Fibroblast of mammary gland (primary cell): Measurements from ENCODE around the gene DHRS4.
"Not testable (repeated sequence)": the region's sequence is repeated elsewhere in the genome, so short reads cannot be mapped to it uniquely, and the experiment has no call there.

ENCODE experiments used
- DNase-seq: peaks from one replicate; pipeline ENCODE4 v3.0.0-alpha.2; 2010; ENCODE audit warnings: low read depth
- H3K4me3 ChIP-seq: 2 replicates; pipeline ENCODE4 v1.5.1; 2011; ENCODE audit warnings: low read depth, mild to moderate bottlenecking, low read length, moderate library complexity; ENCODE audit not compliant: control insufficient read depth
- CTCF ChIP-seq: conservative IDR thresholded peaks from 2 replicates; pipeline ENCODE4 v1.5.1; 2011; ENCODE audit warnings: low read depth, low read length, inconsistent platforms; ENCODE audit not compliant: control insufficient read depth, insufficient read depth

DHRS4 gene

GRCh38 chr14:24011051-24011450, 57.5 kb downstream of the DHRS4 start:
- no peak for TF ChIP-seq CTCF
- no peak for DNase-seq
- H3K4me3 ChIP-seq: no peak overlapping the region

- DNase-seq, H3K4me3 ChIP-seq: not testable (repeated sequence)
These were observed 59.2 kb downstream of the DHRS4 start for GRCh38 chr14:24012726-24013273.

GRCh38 chr14:24013654-24014514, 60.3 kb downstream of the DHRS4 start:
- H3K4me3 ChIP-seq: no peak overlapping the region
- DNase-seq: peak; percentile 77
- TF ChIP-seq CTCF: peak; percentile 93

GRCh38 chr14:24015745-24016144, 62.2 kb downstream of the DHRS4 start:
- H3K4me3 ChIP-seq, DNase-seq: not testable (repeated sequence)
